Measurements from ENCODE around the gene ZCCHC24.

The ZCCHC24 gene

GRCh38 chr10:79347894-79348639 is 97.4 kb downstream of the ZCCHC24 start:
- peak overlapping the region; percentile 75 for H3K4me3 ChIP-seq (ENCODE audit: control insufficient read depth, low read depth, low read length)
- TF ChIP-seq CTCF (conservative IDR thresholded peaks at IDR 0.05; ENCODE audit: control insufficient read depth, insufficient read depth, low read depth, low read length), result no peak
- DNase-seq (ENCODE audit: low read depth), result peak; percentile 64

- peak within 1 kb of the TSS; percentile 75 for H3K4me3 ChIP-seq (ENCODE audit: control insufficient read depth, low read depth, low read length)
- peak; percentile 55 for TF ChIP-seq CTCF (conservative IDR thresholded peaks at IDR 0.05; ENCODE audit: control insufficient read depth, insufficient read depth, low read depth, low read length)
- DNase-seq (ENCODE audit: low read depth), result peak; percentile 87
Observed at GRCh38 chr10:79347226-79347893, 98.1 kb downstream of the ZCCHC24 start, which contains the start of gene PPIF. TSS of gene PPIF (plus strand) at chr10:79347469. CDS start at chr10:79347549, 80 bp downstream.

- no peak for TF ChIP-seq CTCF (conservative IDR thresholded peaks at IDR 0.05; ENCODE audit: control insufficient read depth, insufficient read depth, low read depth, low read length)
- DNase-seq (ENCODE audit: low read depth), result no peak
- no peak overlapping the region for H3K4me3 ChIP-seq (ENCODE audit: control insufficient read depth, low read depth, low read length)
Observed at GRCh38 chr10:79346388-79347225, 98.8 kb downstream of the ZCCHC24 start.

GRCh38 chr10:79346012-79346340 is 99.4 kb downstream of the ZCCHC24 start:
- no peak for DNase-seq (ENCODE audit: low read depth)
- no peak overlapping the region for H3K4me3 ChIP-seq (ENCODE audit: control insufficient read depth, low read depth, low read length)
- TF ChIP-seq CTCF (conservative IDR thresholded peaks at IDR 0.05; ENCODE audit: control insufficient read depth, insufficient read depth, low read depth, low read length), result no peak

- no peak for DNase-seq (ENCODE audit: low read depth)
- TF ChIP-seq CTCF (conservative IDR thresholded peaks at IDR 0.05; ENCODE audit: control insufficient read depth, insufficient read depth, low read depth, low read length), result no peak
- no peak overlapping the region for H3K4me3 ChIP-seq (ENCODE audit: control insufficient read depth, low read depth, low read length)
Observed at GRCh38 chr10:79345241-79346011, 100.0 kb downstream of the ZCCHC24 start.
